Testis (tissue), 3 donors: ENCODE results near the gene CAD. TPM values are rescaled to one million over a fixed set of nuclear protein-coding genes. Genes with fewer than 3 reads are reported as not detected.

Experiments
- DNase-seq: peaks from one replicate; pipeline ENCODE4 v3.0.0-alpha.2; 2019
- H3K27ac ChIP-seq, 2 donors: fragments of 200-600 bp; sonication (generic); one replicate each; pipeline ENCODE4 v1.5.1; 2019
- H3K27me3 ChIP-seq: fragments of 200-600 bp; sonication (generic); one replicate; pipeline ENCODE4 v1.5.1; 2019
- H3K36me3 ChIP-seq: fragments of 200-600 bp; sonication (generic); one replicate; pipeline ENCODE4 v1.5.1; 2017; ENCODE audit warnings: low read depth; ENCODE audit errors: missing control alignments
- H3K4me1 ChIP-seq: fragments of 200-600 bp; sonication (generic); one replicate; pipeline ENCODE4 v1.5.1; 2019
- H3K4me3 ChIP-seq, 2 donors: fragments of 200-600 bp; sonication (generic); one replicate each; pipeline ENCODE4 v1.5.1; 2017 to 2019
- H3K9me3 ChIP-seq: fragments of 200-600 bp; sonication (generic); one replicate; pipeline ENCODE4 v1.5.1; 2017
- POLR2A ChIP-seq: fragments of 450-650 bp; IDR thresholded peaks from one replicate; pipeline ENCODE4 v1.6.1; 2017; ENCODE audit warnings: antibody characterized with exemption, mild to moderate bottlenecking, moderate library complexity
- WGBS, 2 donors: methylation state at CpG; one replicate each; pipeline ENCODE4 v1.1.5; 2018; 5-methylcytosine and 5-hydroxymethylcytosine counted together
- intact Hi-C: fragments of 100-400 bp; cut with DNase I; formaldehyde crosslinking; loops from one replicate; pipeline ENCODE4 v1.15.1; 2023; ENCODE audit warnings: low total_unique reads
- polyA plus RNA-seq: library from polyadenylated mRNA; stranded (reverse); fragments of 350-450 nt; fragmentation: Illumina TruSeq; extraction: RNeasy Lipid Tissue Mini Kit (QIAGEN cat#74804); gene quantifications from one replicate; pipeline ENCODE4 v1.2.3, GENCODE V29; 2014; ENCODE audit warnings: low read depth, low replicate concordance; ENCODE audit not compliant: insufficient read depth
- total RNA-seq, 2 donors: library from RNA; depleted of rRNA; stranded (reverse); fragments of >200 nt; gene quantifications; one replicate each; pipeline ENCODE4 v1.2.3, GENCODE V29; 2016
- TF ChIP-seq, protein P1 (sequence below), 3 experiments: fragments of 450-650 bp in 2 of 3; fragments of 200-600 bp in 1 of 3; sonication (generic) in 1 of 3; IDR thresholded peaks; one replicate each; pipeline ENCODE4 v1.5.1; 2016 to 2019; ENCODE audit warnings: antibody characterized with exemption in 3 of 3, mild to moderate bottlenecking in 2 of 3, moderate library complexity in 1 of 3

CAD gene
- total and polyA plus RNA-seq, 3 donors from 2014 or later: 40.0 to 66.9 (median 62.5) TPM

DNA sequence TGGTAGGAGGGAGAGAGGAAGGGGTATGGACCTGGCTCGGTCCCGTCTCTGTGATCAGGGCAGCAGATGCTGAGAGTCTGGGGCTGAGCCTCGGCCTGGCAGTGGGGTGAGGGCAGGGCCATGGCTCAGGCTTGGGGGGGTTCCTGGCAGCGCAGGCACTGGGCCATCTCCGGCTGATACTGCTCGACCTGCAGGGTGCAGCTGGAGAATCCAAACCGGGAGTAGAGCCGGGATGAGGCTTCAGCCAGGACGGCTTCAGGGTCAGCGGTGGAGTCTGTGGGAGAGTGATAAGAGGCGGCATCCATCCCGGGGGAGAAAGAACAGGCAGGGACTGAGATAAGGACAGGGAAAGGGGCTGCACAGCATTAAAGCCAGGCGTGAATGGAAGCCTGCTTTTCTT is 38.0 kb downstream of the CAD start:
- no peak overlapping the region for H3K4me3 ChIP-seq
- intact Hi-C loops: no loop called here
- DNase-seq: peak; percentile 67
- no peak for TF ChIP-seq POLR2A
- TF ChIP-seq, protein P1, sequence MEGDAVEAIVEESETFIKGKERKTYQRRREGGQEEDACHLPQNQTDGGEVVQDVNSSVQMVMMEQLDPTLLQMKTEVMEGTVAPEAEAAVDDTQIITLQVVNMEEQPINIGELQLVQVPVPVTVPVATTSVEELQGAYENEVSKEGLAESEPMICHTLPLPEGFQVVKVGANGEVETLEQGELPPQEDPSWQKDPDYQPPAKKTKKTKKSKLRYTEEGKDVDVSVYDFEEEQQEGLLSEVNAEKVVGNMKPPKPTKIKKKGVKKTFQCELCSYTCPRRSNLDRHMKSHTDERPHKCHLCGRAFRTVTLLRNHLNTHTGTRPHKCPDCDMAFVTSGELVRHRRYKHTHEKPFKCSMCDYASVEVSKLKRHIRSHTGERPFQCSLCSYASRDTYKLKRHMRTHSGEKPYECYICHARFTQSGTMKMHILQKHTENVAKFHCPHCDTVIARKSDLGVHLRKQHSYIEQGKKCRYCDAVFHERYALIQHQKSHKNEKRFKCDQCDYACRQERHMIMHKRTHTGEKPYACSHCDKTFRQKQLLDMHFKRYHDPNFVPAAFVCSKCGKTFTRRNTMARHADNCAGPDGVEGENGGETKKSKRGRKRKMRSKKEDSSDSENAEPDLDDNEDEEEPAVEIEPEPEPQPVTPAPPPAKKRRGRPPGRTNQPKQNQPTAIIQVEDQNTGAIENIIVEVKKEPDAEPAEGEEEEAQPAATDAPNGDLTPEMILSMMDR (IDR thresholded peaks at IDR 0.05): no peak
- H3K27ac ChIP-seq: no peak overlapping the region
- H3K9me3 ChIP-seq: no peaks in the 10 kb centered on the region
- H3K36me3 ChIP-seq: no peaks in the 10 kb centered on the region
- WGBS, 2 donors: 42 to 61% methylated on average over 13 of the region's 13 CpGs
- H3K4me1 ChIP-seq: peaks cover 13% of the 10 kb centered on the region
- no peaks in the 10 kb centered on the region for H3K27me3 ChIP-seq

DNA sequence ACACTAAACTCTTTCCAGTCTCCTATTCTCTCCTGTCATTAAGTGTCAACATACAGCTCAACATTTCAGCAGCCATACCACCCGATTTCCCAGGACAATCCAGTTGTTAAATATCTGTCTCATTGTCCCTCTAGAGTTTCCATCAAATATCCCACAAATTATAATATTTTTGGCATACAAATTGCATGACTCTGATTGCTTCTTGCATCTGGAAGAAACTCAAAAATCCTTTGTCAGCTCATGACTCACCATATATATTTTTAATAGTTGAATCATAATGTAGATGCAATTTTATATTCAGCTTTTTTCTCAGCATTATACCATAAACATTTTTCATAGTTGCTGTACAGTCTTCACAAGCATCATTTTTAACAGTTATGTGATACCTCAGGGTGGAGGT is 38.5 kb downstream of the CAD start:
- no peaks in the 10 kb centered on the region for H3K36me3 ChIP-seq
- no peaks in the 10 kb centered on the region for H3K9me3 ChIP-seq
- peaks cover 8% of the 10 kb centered on the region for H3K4me1 ChIP-seq
- no peak for DNase-seq
- no peak for TF ChIP-seq POLR2A
- TF ChIP-seq, protein P1 (IDR thresholded peaks at IDR 0.05): no peak
- intact Hi-C loops: no loop called here
- no peaks in the 10 kb centered on the region for H3K27me3 ChIP-seq
- WGBS, 2 donors: 45 to 56% methylated on average over 1 of the region's 1 CpG
- H3K4me3 ChIP-seq: no peak overlapping the region
- H3K27ac ChIP-seq: no peak overlapping the region

DNA sequence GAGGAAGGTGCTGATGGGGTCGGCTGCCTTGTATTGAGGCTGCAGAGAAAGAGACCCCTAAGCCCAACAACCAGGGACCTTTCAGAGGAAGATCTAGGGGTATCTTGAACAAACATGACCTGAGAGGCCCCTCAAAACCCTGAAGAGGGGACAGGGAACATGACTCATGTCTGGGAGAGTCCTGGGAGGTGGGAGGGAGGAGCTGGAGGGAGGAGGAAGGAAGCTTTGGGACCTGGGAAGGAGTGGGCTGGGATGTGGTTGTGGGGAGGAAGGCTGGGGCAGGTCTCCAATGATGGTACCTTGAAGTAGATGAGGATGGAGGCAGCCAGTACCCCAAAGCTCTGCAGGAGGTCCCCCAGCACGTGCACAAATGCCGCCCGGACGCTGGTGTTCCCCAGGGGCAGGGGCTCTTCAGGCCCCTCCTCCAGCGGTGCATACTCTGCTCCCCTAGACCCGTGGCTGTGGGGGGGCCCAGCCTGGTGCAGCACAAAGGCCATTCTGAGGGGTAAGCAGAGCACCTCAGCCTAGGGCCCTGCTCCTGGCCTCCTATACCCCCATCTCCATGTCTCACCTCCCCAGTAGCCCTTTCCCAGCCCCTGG is 39.8 kb downstream of the CAD start:
- Histone ChIP-seq H3K36me3 (no peaks in the 10 kb centered on the region), H3K9me3 (no peaks in the 10 kb centered on the region), H3K27me3 (no peaks in the 10 kb centered on the region), H3K4me3 (no peak overlapping the region), H3K4me1 (peaks cover 13% of the 10 kb centered on the region), H3K27ac (no peak overlapping the region)
- WGBS, 2 donors: 90 to 92% methylated on average over 7 of the region's 7 CpGs
- TF ChIP-seq POLR2A: no peak
- TF ChIP-seq, protein P1 (IDR thresholded peaks at IDR 0.05): no peak
- intact Hi-C loops: no loop called here
- no peak for DNase-seq

DNA sequence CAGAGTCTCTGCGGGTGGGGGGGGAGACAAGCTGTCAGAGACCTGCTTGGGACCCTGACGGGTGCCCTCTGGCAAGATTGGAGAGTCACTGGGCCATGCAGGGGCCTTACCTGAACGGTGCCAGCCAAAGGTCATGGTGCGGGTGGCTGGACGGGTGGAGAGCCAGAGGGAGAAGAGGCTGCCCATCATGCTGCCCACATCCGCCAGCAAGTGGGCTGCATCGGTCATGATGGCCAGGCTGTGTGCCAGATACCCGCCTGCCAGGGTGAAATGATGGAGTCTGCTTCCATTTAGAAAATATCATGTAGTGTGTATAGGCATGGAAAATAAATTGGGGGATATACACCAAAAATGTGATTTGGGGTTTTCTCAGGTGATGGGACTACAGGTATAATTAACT is 40.9 kb downstream of the CAD start:
- H3K9me3 ChIP-seq: no peaks in the 10 kb centered on the region
- H3K4me3 ChIP-seq: no peak overlapping the region
- H3K27me3 ChIP-seq: no peaks in the 10 kb centered on the region
- TF ChIP-seq, protein P1 (IDR thresholded peaks at IDR 0.05): no peak
- no peak for TF ChIP-seq POLR2A
- no peak overlapping the region for H3K27ac ChIP-seq
- intact Hi-C loops: no loop called here
- WGBS, 2 donors: 93 to 95% methylated on average over 8 of the region's 8 CpGs
- peaks cover 13% of the 10 kb centered on the region for H3K4me1 ChIP-seq
- no peak for DNase-seq
- no peaks in the 10 kb centered on the region for H3K36me3 ChIP-seq
